Measurements from ENCODE around the gene RFPL4A.
"Not testable (repeated sequence)": the region's sequence is repeated elsewhere in the genome, so short reads cannot be mapped to it uniquely, and the experiment has no call there.

DNA sequence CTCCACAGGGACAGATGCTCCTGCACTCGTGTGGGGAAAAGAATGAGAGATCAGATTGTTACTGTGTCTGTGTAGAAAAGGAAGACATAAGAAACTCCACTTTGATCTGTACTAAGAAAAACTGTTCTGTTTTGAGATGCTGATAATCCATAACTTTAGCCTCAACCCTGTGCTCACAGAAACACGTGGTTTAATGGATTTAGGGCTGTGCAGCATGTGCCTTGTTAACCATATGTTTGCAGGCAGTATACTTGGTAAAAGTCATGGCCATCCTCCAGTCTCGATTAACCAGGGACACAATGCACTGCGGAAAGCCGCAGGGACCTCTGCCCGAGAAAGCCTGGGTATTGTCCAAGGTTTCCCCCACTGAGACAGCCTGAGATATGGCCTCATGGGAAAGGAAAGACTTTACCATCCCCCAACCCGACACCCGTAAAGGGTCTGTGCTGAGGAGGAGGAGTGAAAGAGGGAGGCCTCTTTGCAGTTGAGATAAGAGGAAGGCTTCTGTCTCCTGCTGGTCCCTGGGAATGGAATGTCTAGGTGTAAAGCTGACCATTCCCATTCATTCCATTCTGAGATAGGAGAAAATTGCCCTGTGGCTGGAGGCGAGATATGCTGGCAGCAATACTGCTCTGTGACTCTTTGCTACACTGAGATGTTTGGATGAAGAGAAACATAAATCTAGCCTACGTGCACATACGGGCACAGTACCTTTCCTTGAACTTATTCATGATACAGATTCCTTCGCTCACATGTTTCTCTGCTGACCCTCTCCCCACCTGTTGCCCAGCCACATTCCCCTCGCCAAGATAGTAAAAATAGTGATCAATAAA, 40.8 kb upstream of the RFPL4A start:
- TF ChIP-seq, protein P1, sequence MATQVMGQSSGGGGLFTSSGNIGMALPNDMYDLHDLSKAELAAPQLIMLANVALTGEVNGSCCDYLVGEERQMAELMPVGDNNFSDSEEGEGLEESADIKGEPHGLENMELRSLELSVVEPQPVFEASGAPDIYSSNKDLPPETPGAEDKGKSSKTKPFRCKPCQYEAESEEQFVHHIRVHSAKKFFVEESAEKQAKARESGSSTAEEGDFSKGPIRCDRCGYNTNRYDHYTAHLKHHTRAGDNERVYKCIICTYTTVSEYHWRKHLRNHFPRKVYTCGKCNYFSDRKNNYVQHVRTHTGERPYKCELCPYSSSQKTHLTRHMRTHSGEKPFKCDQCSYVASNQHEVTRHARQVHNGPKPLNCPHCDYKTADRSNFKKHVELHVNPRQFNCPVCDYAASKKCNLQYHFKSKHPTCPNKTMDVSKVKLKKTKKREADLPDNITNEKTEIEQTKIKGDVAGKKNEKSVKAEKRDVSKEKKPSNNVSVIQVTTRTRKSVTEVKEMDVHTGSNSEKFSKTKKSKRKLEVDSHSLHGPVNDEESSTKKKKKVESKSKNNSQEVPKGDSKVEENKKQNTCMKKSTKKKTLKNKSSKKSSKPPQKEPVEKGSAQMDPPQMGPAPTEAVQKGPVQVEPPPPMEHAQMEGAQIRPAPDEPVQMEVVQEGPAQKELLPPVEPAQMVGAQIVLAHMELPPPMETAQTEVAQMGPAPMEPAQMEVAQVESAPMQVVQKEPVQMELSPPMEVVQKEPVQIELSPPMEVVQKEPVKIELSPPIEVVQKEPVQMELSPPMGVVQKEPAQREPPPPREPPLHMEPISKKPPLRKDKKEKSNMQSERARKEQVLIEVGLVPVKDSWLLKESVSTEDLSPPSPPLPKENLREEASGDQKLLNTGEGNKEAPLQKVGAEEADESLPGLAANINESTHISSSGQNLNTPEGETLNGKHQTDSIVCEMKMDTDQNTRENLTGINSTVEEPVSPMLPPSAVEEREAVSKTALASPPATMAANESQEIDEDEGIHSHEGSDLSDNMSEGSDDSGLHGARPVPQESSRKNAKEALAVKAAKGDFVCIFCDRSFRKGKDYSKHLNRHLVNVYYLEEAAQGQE (IDR thresholded peaks at IDR 0.05; ENCODE audit: insufficient replicate concordance, low read depth): not testable (repeated sequence)
- TF ChIP-seq, protein P2, sequence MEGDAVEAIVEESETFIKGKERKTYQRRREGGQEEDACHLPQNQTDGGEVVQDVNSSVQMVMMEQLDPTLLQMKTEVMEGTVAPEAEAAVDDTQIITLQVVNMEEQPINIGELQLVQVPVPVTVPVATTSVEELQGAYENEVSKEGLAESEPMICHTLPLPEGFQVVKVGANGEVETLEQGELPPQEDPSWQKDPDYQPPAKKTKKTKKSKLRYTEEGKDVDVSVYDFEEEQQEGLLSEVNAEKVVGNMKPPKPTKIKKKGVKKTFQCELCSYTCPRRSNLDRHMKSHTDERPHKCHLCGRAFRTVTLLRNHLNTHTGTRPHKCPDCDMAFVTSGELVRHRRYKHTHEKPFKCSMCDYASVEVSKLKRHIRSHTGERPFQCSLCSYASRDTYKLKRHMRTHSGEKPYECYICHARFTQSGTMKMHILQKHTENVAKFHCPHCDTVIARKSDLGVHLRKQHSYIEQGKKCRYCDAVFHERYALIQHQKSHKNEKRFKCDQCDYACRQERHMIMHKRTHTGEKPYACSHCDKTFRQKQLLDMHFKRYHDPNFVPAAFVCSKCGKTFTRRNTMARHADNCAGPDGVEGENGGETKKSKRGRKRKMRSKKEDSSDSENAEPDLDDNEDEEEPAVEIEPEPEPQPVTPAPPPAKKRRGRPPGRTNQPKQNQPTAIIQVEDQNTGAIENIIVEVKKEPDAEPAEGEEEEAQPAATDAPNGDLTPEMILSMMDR (IDR thresholded peaks at IDR 0.05; ENCODE audit: insufficient read depth, low read length): not testable (repeated sequence)

Data from HL-60 (cell line).